ENCODE measurements around the gene SLC27A5.

The SLC27A5 gene, protein sequence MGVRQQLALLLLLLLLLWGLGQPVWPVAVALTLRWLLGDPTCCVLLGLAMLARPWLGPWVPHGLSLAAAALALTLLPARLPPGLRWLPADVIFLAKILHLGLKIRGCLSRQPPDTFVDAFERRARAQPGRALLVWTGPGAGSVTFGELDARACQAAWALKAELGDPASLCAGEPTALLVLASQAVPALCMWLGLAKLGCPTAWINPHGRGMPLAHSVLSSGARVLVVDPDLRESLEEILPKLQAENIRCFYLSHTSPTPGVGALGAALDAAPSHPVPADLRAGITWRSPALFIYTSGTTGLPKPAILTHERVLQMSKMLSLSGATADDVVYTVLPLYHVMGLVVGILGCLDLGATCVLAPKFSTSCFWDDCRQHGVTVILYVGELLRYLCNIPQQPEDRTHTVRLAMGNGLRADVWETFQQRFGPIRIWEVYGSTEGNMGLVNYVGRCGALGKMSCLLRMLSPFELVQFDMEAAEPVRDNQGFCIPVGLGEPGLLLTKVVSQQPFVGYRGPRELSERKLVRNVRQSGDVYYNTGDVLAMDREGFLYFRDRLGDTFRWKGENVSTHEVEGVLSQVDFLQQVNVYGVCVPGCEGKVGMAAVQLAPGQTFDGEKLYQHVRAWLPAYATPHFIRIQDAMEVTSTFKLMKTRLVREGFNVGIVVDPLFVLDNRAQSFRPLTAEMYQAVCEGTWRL

DNA sequence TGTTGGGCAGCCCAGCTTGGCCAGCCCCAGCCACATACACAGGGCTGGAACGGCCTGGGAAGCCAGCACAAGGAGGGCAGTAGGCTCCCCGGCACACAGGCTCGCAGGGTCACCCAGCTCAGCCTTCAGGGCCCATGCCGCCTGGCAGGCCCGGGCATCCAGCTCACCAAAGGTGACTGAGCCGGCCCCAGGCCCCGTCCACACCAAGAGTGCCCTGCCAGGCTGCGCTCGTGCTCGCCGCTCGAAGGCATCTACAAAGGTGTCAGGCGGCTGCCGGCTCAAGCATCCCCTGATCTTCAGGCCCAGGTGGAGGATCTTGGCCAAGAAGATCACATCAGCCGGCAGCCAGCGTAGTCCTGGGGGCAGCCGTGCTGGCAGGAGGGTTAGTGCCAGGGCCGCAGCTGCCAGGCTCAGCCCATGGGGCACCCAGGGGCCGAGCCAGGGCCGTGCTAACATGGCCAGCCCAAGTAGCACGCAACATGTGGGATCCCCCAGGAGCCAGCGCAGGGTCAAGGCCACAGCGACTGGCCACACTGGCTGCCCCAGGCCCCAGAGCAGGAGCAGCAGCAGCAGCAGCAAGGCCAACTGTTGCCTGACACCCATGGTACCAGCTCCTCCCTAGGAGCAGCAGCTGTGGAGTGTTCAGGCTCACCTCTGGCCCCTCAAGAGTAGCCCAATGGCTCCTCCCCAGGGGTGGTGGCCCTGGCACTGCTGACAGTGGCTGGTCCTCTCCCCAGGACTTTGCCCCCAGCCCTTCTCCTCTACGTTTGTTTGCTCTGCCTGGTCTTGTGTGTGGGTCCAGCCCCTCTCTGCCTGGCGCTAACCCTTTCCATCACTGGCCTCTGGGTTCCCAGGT lies at the start of gene SLC27A5:
Gene SLC27A5 (minus strand): TSS at position 640 of the 856 bp plus-strand sequence. CDS start 37 bp downstream, at position 603.
- no peak for DNase-seq

DNA sequence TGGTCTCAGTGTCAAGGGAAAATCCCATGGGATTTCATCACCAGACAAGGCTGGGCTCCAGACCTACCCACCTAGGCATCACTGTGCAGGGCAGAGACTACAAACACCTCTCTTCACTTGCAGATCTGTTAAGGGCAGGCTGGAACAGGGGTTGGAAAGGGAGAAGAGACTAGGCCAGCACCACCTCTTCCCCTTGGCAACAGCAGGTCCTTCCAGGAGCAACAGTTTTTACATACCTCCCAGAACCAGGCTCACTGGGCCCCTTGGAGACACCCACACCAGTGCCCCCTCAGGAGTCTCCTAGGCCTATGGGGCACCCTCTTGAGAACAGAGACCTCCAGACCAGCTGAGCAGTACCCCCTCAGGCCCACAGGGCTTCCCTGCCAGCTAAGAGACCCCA lies 49.1 kb upstream of the SLC27A5 start:
- DNase-seq, result no peak

GRCh38 chr19:58560007-58560887 lies 48.5 kb upstream of the SLC27A5 start:
- no peak for DNase-seq

DNA sequence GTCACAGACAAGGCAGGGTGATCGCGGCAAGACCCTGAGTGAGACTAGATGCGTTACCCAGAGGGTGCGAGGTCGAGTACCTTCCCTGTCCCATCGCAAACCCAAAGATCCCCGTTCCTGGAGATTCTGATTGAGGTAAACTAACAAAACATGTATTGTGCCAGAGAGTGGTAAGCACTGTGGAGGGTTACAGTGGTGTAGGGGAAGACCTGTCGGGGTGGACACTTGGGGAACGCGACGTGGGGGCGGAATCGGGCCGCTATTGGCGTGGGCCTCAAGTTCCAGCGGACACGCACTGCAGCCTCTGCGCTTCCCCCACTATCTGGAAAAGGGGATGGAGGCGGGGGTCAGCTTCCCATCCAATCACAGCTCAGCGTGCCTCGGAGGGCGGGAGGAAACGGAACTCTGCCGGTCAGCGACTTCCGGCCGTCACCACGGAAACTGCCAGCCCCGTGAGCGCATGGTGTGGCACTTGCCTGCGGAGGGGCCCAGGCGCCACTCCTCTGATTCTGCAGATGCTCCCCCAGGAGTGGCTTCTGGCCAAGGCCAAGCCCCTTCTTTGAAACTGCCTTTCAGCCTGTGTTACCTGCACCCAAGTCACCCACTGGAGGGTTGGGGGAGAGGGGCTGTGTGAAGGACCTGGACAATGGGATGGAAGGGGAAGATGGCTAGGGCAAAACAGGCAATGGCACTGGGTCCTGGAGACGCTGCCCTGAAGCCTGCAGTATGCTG lies 47.6 kb upstream of the SLC27A5 start:
- DNase-seq, result no peak

- no peak for DNase-seq
These were observed 47.0 kb upstream of the SLC27A5 start for GRCh38 chr19:58558623-58559274.

GRCh38 chr19:58558066-58558622 lies 46.4 kb upstream of the SLC27A5 start, which contains the start of gene UBE2M:
Gene UBE2M (minus strand): TSS chr19:58558611. CDS start chr19:58558381, 230 bp downstream.
- no peak for DNase-seq

GRCh38 chr19:58557221-58558065 lies 45.7 kb upstream of the SLC27A5 start:
- no peak for DNase-seq

DNA sequence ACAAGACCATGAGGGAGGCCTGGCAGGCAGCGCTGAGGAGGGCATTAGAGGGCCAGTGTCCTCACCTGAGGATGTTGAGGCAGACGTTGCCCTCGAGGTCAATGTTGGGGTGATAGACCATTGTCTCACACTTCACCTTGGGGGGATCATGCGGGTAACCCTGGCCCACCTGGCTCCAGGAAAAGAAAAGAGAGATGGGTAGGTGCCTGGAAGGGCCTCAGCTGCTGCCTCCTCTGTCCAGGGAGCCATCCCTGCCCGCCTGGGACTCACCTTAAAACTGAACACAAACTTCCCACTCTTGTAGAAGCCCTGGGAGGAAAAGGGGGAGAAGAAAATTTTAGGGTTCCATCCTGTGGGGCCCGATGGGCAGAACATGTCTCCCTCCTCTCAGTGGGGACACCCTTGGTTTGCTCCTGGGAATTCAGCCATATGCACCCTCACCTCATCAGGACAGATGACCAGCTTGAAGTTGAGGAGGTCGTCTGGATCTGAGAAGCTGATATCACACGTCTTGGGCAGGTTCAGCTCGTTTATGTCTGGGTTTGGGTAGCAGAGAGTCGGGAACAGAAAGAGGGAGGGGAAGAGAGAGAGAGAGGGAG lies 44.9 kb upstream of the SLC27A5 start:
- no peak for DNase-seq

DNA sequence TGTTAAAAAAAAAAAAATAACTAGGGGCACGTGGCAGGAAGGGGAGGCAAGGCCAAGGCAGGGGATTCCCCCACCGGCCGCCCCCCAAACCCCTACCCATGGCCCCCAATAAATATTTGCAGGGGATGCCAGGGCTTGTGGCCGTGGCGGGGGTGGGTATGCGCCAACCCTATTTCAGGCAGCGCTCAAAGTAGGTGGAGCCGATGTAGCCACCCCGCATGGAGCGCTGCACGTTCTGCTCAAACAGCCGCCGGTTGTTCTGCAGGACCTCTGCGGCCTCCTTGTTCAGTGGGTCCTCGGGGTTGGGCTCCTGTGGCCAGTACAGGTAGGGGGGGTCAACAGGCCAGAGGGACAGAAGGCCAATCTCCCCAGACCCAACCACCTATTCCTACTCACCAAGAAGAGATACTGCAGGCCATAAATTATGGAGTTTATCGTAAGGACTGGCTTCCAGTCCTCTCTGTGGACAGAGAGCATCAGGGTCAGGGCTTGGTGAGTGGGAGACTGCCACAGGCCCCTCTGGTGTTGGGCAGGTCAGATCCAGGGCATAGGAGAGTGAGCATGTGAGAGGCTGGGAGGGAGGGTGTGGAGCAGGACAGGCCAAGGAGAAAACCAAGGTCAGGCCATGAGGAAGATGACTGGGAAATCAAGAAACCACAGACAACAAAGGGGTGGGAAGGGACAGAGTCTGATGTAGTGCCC lies 44.3 kb upstream of the SLC27A5 start:
- no peak for DNase-seq

GRCh38 chr19:58555369-58555885 lies 43.6 kb upstream of the SLC27A5 start:
- DNase-seq, result no peak

GRCh38 chr19:58554494-58555368 lies 42.9 kb upstream of the SLC27A5 start, which contains the start of gene CHMP2A:
Gene CHMP2A (minus strand): TSS chr19:58555105. CDS start chr19:58554212, 893 bp downstream.
- no peak for DNase-seq

DNA sequence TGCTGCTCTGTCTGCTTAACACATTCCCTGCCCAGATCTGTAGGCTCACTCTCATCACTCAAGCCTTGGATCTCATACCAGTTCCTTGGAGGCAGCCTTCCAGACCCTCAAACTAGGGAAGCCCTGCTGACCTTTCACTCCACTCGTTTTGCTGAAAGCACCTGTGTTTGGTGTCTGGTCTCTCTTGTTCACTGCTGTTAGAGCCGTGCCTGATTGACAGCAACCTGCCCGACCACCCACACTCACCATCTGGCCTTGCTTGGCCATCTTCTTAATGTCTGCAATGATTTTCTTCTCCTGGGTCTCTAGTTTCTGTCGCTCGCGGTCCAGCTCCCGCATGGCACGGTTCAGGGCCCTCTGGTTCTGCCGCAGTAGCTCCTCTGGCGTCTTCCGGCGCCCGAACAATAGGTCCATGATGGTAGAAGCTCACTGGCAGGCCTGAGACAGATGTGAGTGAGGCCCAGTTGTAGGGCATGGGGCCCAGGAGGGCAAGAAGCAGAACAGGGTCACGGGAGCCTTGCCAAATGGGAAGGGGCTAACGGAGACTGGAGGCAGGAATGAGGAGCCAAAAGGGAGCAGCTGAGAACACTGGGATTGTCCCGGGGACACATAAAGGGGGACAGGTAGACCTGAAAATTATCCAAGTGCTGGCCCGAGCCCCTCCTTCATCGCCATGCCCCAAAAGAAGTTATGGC lies 42.2 kb upstream of the SLC27A5 start:
- no peak for DNase-seq

DNA sequence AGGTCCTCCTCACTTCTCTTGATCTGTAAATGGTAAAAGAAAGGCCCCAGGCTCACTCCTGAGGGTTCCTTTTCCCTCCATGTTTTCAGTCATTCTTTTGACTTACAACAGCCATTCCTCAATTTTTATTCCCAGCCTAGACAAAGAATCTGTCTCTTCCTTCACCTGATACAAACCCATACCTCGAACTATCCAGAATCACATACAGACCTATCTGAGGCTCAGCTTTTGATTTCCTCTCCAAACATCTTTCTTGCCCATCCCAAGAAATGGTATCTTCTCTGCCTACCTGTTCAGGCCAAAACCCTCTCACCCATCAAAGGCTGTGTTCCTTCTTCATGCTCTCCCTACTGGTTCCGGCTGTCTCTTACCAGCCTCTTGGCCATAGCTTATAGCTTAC lies 40.9 kb upstream of the SLC27A5 start:
- no peak for DNase-seq

DNA sequence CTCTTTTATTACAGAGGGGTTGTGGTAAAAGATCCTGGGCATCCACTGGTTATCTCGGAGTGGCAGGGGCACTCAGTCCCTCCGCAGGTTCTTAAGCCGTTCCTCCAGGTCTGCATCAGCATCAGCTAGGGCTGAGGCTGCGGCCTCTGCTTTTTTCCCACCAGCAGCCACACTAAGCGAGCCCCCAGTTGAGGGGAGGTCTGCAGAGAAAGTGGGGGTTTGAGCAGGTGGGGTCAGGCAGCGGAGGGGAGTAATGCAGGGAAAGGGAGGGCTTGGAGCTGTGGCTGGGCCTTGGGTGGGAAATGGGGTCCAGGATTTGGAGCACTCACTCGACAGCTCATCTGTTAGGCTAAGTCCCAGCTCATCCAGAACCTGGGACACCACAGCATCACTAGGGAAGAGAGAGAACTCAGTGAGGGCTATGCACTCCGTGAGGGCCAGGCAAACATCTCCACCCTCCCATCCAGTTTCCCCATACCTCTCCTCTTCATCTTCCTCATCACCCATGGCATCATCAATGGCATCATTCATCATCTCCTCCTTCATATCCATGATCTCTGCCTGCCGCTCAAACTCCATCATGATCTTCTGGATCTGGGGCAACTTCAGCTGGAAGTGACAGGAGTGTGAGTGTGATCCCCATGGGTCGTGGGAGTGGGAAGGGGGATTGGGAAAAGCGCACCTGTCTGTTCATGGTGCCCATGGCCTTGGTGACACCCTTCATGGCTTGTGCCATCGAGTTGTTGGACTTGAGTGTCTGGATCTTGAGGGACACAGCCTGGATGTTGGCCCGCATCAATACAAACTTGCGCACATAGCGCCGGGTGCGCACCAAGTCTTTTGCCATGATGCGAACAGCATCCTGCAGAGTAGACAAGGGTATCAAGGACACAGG lies 40.0 kb upstream of the SLC27A5 start:
- DNase-seq, result no peak

DNA sequence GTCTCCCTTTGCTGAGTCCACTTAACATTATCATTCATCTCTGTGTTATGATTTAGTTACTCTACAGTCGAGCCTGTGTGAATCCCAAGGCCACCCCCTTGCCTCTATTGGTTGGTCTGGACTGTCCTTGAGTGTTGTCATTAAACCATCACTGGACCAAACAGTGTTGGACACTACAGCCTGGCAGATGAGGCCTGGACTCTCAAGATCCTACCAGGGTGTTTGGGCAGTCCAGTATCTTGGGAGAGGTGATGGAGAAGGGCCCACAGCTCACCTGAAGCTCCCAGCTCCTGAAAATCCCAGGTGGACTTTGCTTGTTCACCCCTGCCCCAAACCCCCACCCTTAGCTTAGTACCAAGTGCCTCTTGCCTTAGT lies 39.3 kb upstream of the SLC27A5 start:
- no peak for DNase-seq
